Stimulated activated CD4-positive, alpha-beta T cell treated with anti-CD3 and anti-CD28 coated beads, TNF-alpha, amount 100 ng/mL, for 4 hours (primary cell): ENCODE measurements around the gene INPPL1.

Source experiments
- DNase-seq, 3 experiments: peaks; one replicate each; pipeline ENCODE4 v3.0.0-alpha.2; 2020; ENCODE audit warnings: low read depth in 3 of 3

The INPPL1 gene

GRCh38 chr11:72216638-72217037 lies 7.9 kb upstream of the INPPL1 start, which contains the start of gene FOLR2:
TSS of gene FOLR2 (plus strand) at chr11:72216794. CDS start at chr11:72218585, 1,791 bp downstream.
- no peak for DNase-seq

- no peak for DNase-seq
Measured at GRCh38 chr11:72217841-72218240, 6.7 kb upstream of the INPPL1 start.

GRCh38 chr11:72218251-72218745 lies 6.3 kb upstream of the INPPL1 start:
- no peak for DNase-seq

- DNase-seq = no peak
Measured at GRCh38 chr11:72220696-72221363, 3.7 kb upstream of the INPPL1 start.

GRCh38 chr11:72221386-72222075 lies 3.0 kb upstream of the INPPL1 start:
- no peak for DNase-seq

- DNase-seq = no peak
Measured at GRCh38 chr11:72222106-72222891, 2.3 kb upstream of the INPPL1 start.

GRCh38 chr11:72222907-72223614 lies 1.5 kb upstream of the INPPL1 start:
- DNase-seq = peak; percentile 84 to 87 (median 85)

GRCh38 chr11:72223615-72224563 lies 678 bp upstream of the INPPL1 start:
- peak in 1 of 3 experiments; percentile 29 for DNase-seq

GRCh38 chr11:72225411-72225951 lies 914 bp downstream of the INPPL1 start:
- no peak for DNase-seq

- no peak for DNase-seq
Measured at GRCh38 chr11:72226701-72227100, 2.1 kb downstream of the INPPL1 start.

GRCh38 chr11:72227316-72228228 lies 3.0 kb downstream of the INPPL1 start:
- DNase-seq = no peak

GRCh38 chr11:72228229-72228843 lies 3.8 kb downstream of the INPPL1 start:
- no peak for DNase-seq

GRCh38 chr11:72228844-72229231 lies 4.3 kb downstream of the INPPL1 start:
- DNase-seq = no peak

- DNase-seq = no peak
Measured at GRCh38 chr11:72229336-72229924, 4.9 kb downstream of the INPPL1 start.

GRCh38 chr11:72229925-72230763 lies 5.6 kb downstream of the INPPL1 start:
- DNase-seq = no peak

GRCh38 chr11:72230764-72231365 lies 6.3 kb downstream of the INPPL1 start:
- no peak for DNase-seq
